G401.6 (cell line): ENCODE results near the gene CYP24A1.

Source experiments
- FAIRE-seq: peaks from 2 replicates; lab custom pipeline; 2012; peaks lifted over from hg19 to GRCh38; lab: Jason Lieb, UNC

Gene CYP24A1

DNA sequence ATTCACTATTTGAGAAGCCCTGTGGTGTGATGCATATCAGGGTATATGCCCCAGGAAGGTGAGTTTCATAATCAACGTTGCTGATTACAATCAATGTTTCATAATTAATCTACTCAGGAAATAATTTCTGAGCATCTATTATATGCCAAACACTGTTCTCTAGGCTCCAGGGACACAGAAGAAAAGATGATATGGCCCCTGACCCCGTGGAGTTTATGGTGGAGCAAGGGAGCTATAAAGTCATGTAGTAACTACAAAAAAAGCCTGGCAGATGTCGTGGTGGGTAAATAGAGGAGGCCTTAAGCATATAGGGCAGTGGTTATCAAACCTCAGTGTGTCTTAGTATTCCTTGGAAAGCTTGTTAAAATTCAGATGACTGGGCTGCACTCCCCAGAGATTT is 63.3 kb downstream of the CYP24A1 start:
- FAIRE-seq: no peak

DNA sequence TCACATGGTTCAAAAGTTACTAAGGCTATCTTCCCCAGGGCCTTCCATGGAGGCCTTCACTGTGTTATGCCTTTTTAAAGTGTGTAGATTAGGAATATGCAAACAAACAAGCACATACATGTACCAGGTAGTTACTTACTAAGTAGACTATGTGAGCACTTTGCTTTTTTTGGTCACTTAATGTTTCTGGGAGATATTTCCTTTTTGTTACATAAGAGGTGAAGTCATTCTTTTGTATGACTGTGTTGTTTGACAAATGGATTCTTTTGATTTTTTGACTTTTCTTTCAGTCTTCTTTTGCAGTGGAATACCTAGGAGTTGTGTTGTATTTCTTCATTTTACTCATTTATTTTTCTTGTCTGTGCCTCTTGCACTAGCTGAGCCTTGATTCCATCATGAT is 63.7 kb downstream of the CYP24A1 start:
- no peak for FAIRE-seq

- no peak for FAIRE-seq
These were observed 65.0 kb downstream of the CYP24A1 start for GRCh38 chr20:54108817-54109216.

- no peak for FAIRE-seq
These were observed 65.5 kb downstream of the CYP24A1 start for GRCh38 chr20:54108326-54108642.

GRCh38 chr20:54107600-54108325 is 66.0 kb downstream of the CYP24A1 start:
- no peak for FAIRE-seq

DNA sequence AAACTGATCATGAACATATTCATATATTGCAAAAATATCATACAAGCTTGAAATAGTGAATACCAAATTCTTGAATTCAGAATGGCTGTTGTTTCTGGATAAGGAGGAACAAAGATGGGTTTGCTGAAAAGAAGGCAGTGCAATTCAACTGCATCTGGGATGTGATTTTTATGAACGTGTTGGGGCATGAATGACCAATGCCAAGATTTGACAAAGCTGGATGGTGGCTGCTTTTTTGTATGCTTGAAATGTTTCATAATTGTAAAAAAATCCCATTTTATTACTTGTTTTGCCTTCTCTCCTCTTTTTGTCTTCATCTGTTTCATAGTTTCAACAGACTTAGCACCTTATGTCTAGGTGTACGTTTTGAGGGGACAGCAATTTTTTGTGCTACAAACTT is 66.6 kb downstream of the CYP24A1 start:
- no peak for FAIRE-seq

DNA sequence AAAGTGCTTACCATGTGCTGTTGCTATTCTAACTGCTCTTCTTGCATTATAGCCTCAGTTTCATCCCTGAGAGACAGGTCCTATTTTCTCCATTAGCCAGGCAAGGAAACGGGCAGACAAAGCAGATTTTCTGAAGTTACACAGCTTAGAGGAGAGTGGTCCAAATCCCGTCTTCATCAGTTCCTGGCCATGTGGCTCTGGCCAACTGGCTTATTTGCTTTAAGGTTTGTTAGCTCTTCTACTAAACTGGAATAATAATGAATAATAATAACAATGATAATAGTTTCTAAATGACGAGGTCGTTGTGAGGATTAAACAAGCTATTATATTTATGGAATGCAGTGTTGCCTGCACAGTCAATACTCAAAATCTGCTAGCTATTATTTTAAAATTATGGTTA is 67.6 kb downstream of the CYP24A1 start:
- no peak for FAIRE-seq

- no peak for FAIRE-seq
These were observed 68.1 kb downstream of the CYP24A1 start for GRCh38 chr20:54105653-54106052.

- FAIRE-seq: no peak
These were observed 69.0 kb downstream of the CYP24A1 start for GRCh38 chr20:54104781-54105180.

DNA sequence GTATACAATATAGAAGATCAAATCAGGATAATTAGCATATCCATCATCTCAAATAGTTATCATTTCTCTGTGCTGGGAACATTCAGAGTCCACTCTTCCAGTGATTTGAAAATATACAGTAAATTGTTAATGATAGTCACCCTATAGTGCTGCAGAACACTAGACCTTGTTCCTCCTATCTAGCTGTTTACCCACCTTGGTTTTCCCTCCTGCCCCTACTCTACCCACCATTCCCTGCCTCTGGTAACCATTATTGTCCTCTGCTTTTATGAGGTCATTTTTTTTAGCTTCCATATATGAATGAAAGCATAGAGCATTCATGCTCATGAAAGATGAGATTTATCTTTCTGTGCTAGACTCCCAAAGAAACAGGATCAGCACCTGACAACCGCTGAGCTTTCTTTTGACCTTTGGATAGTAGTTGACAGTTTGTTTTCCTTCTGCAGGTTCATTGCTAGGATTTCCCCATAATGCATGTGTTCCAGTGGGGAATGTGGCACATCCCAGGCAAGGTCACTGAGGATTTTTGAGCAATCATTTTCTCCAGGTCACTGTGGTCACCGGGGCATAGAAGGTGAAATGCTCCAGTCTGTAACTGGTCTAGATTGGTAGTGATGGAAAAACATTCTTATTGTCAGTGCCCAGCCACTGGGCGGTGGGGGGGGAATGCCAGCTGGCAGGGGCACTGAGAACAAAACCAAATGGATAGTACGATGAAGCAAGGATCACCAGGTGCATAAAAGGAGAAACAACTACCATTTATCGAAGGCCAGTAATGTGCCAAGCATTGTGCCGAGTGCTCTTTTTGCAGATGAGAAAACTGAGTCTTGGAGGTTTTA is 69.8 kb downstream of the CYP24A1 start:
- FAIRE-seq: no peak
